Central memory CD8-positive, alpha-beta T cell (primary cell): ENCODE results near the gene ARHGAP15.
A peak's percentile ranks its signal among the peaks of the same experiment; 100 is the strongest.

ENCODE experiments used
- ATAC-seq: fragments of 150-1000 bp; cut with Tn5 transposase; replicated peaks from 2 replicates; pipeline ENCODE4 v1.10.0; 2022; ENCODE audit warnings: mild to moderate bottlenecking, moderate FRiP score, moderate number of reproducible peaks; ENCODE audit not compliant: poor library complexity, severe bottlenecking; ENCODE audit errors: extremely low read depth
- DNase-seq, 2 donors: peaks; one replicate each; pipeline ENCODE4 v3.0.0; 2021; ENCODE audit warnings: low spot score in 2 of 2
- H3K27ac Mint-ChIP-seq: one replicate; pipeline ENCODE4 v1.8.0; 2022; ENCODE audit warnings: low read depth, mild to moderate bottlenecking, moderate library complexity, mixed read lengths
- H3K27me3 Mint-ChIP-seq: one replicate; pipeline ENCODE4 v1.8.0; 2022; ENCODE audit warnings: mixed read lengths
- H3K36me3 Mint-ChIP-seq: one replicate; pipeline ENCODE4 v1.8.0; 2022; ENCODE audit warnings: mild to moderate bottlenecking, moderate library complexity, mixed read lengths; ENCODE audit not compliant: insufficient read depth
- H3K4me1 Mint-ChIP-seq: one replicate; pipeline ENCODE4 v1.8.0; 2022; ENCODE audit warnings: mixed read lengths
- H3K4me3 Mint-ChIP-seq: one replicate; pipeline ENCODE4 v1.8.0; 2022; ENCODE audit warnings: mild to moderate bottlenecking, moderate library complexity, mixed read lengths
- H3K9me3 Mint-ChIP-seq: one replicate; pipeline ENCODE4 v1.8.0; 2022; ENCODE audit warnings: mixed read lengths

The ARHGAP15 gene

GRCh38 chr2:143691121-143691520, 561.9 kb downstream of the ARHGAP15 start:
- DNase-seq, result no peak
- Mint-ChIP-seq H3K36me3 (peaks cover 12% of the 10 kb centered on the region), H3K4me1 (peaks cover 39% of the 10 kb centered on the region), H3K27me3 (no peaks in the 10 kb centered on the region), H3K9me3 (no peaks in the 10 kb centered on the region), H3K4me3 (no peak overlapping the region), H3K27ac (peak overlapping the region; percentile 33)
- ATAC-seq, result no peak

GRCh38 chr2:143692162-143692561, 562.9 kb downstream of the ARHGAP15 start:
- Mint-ChIP-seq H3K27me3 (no peaks in the 10 kb centered on the region), H3K4me3 (no peak overlapping the region), H3K4me1 (peaks cover 32% of the 10 kb centered on the region), H3K36me3 (peaks cover 12% of the 10 kb centered on the region), H3K9me3 (no peaks in the 10 kb centered on the region), H3K27ac (no peak overlapping the region)
- no peak for DNase-seq
- ATAC-seq, result no peak

- no peak overlapping the region for H3K27ac Mint-ChIP-seq
- no peaks in the 10 kb centered on the region for H3K9me3 Mint-ChIP-seq
- H3K27me3 Mint-ChIP-seq, result no peaks in the 10 kb centered on the region
- DNase-seq, result no peak
- H3K36me3 Mint-ChIP-seq, result peaks cover 12% of the 10 kb centered on the region
- peaks cover 37% of the 10 kb centered on the region for H3K4me1 Mint-ChIP-seq
- H3K4me3 Mint-ChIP-seq, result no peak overlapping the region
- no peak for ATAC-seq
These were observed 563.7 kb downstream of the ARHGAP15 start for GRCh38 chr2:143692967-143693366.

GRCh38 chr2:143694335-143694734, 565.1 kb downstream of the ARHGAP15 start:
- no peak for DNase-seq
- no peak for ATAC-seq
- Mint-ChIP-seq H3K4me3 (no peak overlapping the region), H3K9me3 (no peaks in the 10 kb centered on the region), H3K27ac (no peak overlapping the region), H3K27me3 (no peaks in the 10 kb centered on the region), H3K4me1 (peaks cover 34% of the 10 kb centered on the region), H3K36me3 (peaks cover 14% of the 10 kb centered on the region)

GRCh38 chr2:143696651-143697050, 567.4 kb downstream of the ARHGAP15 start:
- Mint-ChIP-seq H3K27ac (no peak overlapping the region), H3K27me3 (no peaks in the 10 kb centered on the region), H3K36me3 (peaks cover 11% of the 10 kb centered on the region), H3K4me3 (no peak overlapping the region), H3K4me1 (peaks cover 29% of the 10 kb centered on the region), H3K9me3 (no peaks in the 10 kb centered on the region)
- ATAC-seq (no peak), DNase-seq (no peak)

GRCh38 chr2:143697744-143698143, 568.5 kb downstream of the ARHGAP15 start:
- Mint-ChIP-seq H3K27ac (no peak overlapping the region), H3K9me3 (no peaks in the 10 kb centered on the region), H3K27me3 (no peaks in the 10 kb centered on the region), H3K36me3 (peaks cover 13% of the 10 kb centered on the region), H3K4me1 (peaks cover 26% of the 10 kb centered on the region), H3K4me3 (no peak overlapping the region)
- DNase-seq (no peak), ATAC-seq (no peak)

GRCh38 chr2:143698352-143698751, 569.1 kb downstream of the ARHGAP15 start:
- Mint-ChIP-seq H3K9me3 (no peaks in the 10 kb centered on the region), H3K27me3 (no peaks in the 10 kb centered on the region), H3K4me3 (no peak overlapping the region), H3K4me1 (peaks cover 32% of the 10 kb centered on the region), H3K36me3 (peaks cover 13% of the 10 kb centered on the region), H3K27ac (no peak overlapping the region)
- DNase-seq (no peak), ATAC-seq (no peak)

- peaks cover 37% of the 10 kb centered on the region for H3K4me1 Mint-ChIP-seq
- no peak overlapping the region for H3K27ac Mint-ChIP-seq
- H3K36me3 Mint-ChIP-seq, result peaks cover 18% of the 10 kb centered on the region
- ATAC-seq (no peak), DNase-seq (no peak)
- H3K27me3 Mint-ChIP-seq, result no peaks in the 10 kb centered on the region
- no peak overlapping the region for H3K4me3 Mint-ChIP-seq
- H3K9me3 Mint-ChIP-seq, result no peaks in the 10 kb centered on the region
These were observed 569.8 kb downstream of the ARHGAP15 start for GRCh38 chr2:143698888-143699570.

- no peak overlapping the region for H3K27ac Mint-ChIP-seq
- ATAC-seq, result no peak
- peaks cover 41% of the 10 kb centered on the region for H3K4me1 Mint-ChIP-seq
These were observed 571.6 kb downstream of the ARHGAP15 start for GRCh38 chr2:143700865-143701264.

GRCh38 chr2:143701785-143702184, 572.6 kb downstream of the ARHGAP15 start:
- ATAC-seq (no peak), DNase-seq (no peak)
- Mint-ChIP-seq H3K4me3 (no peak overlapping the region), H3K27me3 (no peaks in the 10 kb centered on the region), H3K27ac (no peak overlapping the region), H3K36me3 (peaks cover 31% of the 10 kb centered on the region), H3K9me3 (no peaks in the 10 kb centered on the region), H3K4me1 (peaks cover 41% of the 10 kb centered on the region)

More at GRCh38 chr2:143700865-143701264, 571.6 kb downstream of the ARHGAP15 start:
- H3K9me3 Mint-ChIP-seq, result no peaks in the 10 kb centered on the region
- DNase-seq, result no peak
- no peaks in the 10 kb centered on the region for H3K27me3 Mint-ChIP-seq
- no peak overlapping the region for H3K4me3 Mint-ChIP-seq
- peaks cover 28% of the 10 kb centered on the region for H3K36me3 Mint-ChIP-seq

GRCh38 chr2:143702931-143703330, 573.7 kb downstream of the ARHGAP15 start:
- ATAC-seq (no peak), DNase-seq (no peak)
- Mint-ChIP-seq H3K27me3 (no peaks in the 10 kb centered on the region), H3K4me3 (no peak overlapping the region), H3K9me3 (no peaks in the 10 kb centered on the region), H3K36me3 (peaks cover 31% of the 10 kb centered on the region), H3K4me1 (peaks cover 36% of the 10 kb centered on the region), H3K27ac (no peak overlapping the region)

GRCh38 chr2:143704451-143705106, 575.4 kb downstream of the ARHGAP15 start:
- H3K4me3 Mint-ChIP-seq, result no peak overlapping the region
- DNase-seq (no peak), ATAC-seq (no peak)

GRCh38 chr2:143705108-143705707, 576.0 kb downstream of the ARHGAP15 start:
- no peaks in the 10 kb centered on the region for H3K9me3 Mint-ChIP-seq
- peaks cover 37% of the 10 kb centered on the region for H3K4me1 Mint-ChIP-seq
- H3K27ac Mint-ChIP-seq, result no peak overlapping the region
- H3K27me3 Mint-ChIP-seq, result no peaks in the 10 kb centered on the region
- DNase-seq (no peak), ATAC-seq (no peak)
- H3K36me3 Mint-ChIP-seq, result peaks cover 33% of the 10 kb centered on the region
- H3K4me3 Mint-ChIP-seq, result no peak overlapping the region

More at GRCh38 chr2:143704451-143705106, 575.4 kb downstream of the ARHGAP15 start:
- no peaks in the 10 kb centered on the region for H3K27me3 Mint-ChIP-seq
- peaks cover 31% of the 10 kb centered on the region for H3K36me3 Mint-ChIP-seq
- H3K4me1 Mint-ChIP-seq, result peaks cover 34% of the 10 kb centered on the region
- peak overlapping the region; percentile 1 for H3K27ac Mint-ChIP-seq
- H3K9me3 Mint-ChIP-seq, result no peaks in the 10 kb centered on the region
